GM12878 (cell line): ENCODE data around the gene ESR1. TPM values are rescaled to one million over a fixed set of nuclear protein-coding genes. Genes with fewer than 3 reads are reported as not detected.

ENCODE experiments used
- ATAC-seq: fragments of 200-7000 bp; cut with Tn5 transposase; 3 replicates; pipeline ENCODE4 v1.9.1; 2020; ENCODE audit warnings: mild to moderate bottlenecking, moderate library complexity
- BruUV-seq: library from RNA; stranded (reverse); fragments of 400-500 nt; replicated peaks from 2 replicates; lab custom pipeline; 2021; lab: Mats Ljungman, UMichigan
- CTCF ChIA-PET: fragments of 300-600 bp; sonication (Branson Sonifier 250); formaldehyde crosslinking; extraction: SDS; loops from one replicate; lab custom pipeline; 2021; ENCODE audit warnings: inconsistent platforms; lab: Yijun Ruan, JAX
- POLR2A ChIA-PET: fragments of 350-600 bp; formaldehyde crosslinking; extraction: SDS; loops from one replicate; lab custom pipeline; 2021; ENCODE audit warnings: inconsistent platforms; lab: Charles Lee
- RAD21 ChIA-PET: fragments of 300-600 bp; sonication (Branson Sonifier 250); formaldehyde crosslinking; loops from one replicate; lab custom pipeline; 2023; ENCODE audit warnings: antibody characterized with exemption; ENCODE audit not compliant: unreplicated experiment; lab: Charles Lee
- SMC1A ChIA-PET: fragments of 300-600 bp; sonication (Branson Sonifier 250); formaldehyde crosslinking; loops from one replicate; lab custom pipeline; 2023; ENCODE audit not compliant: unreplicated experiment, uncharacterized antibody; lab: Charles Lee
- DNase-seq: peaks from one replicate; pipeline ENCODE4 v3.0.0-alpha.2; 2011; ENCODE audit warnings: low read depth, low spot score
- FAIRE-seq: peaks from 3 replicates; lab custom pipeline; 2011; peaks lifted over from hg19 to GRCh38; lab: Jason Lieb, UNC
- H2AFZ ChIP-seq: 2 replicates; pipeline ENCODE4 v1.6.0; 2011; ENCODE audit warnings: low read depth, low read length, control low read depth; ENCODE audit not compliant: control insufficient read depth
- H3K27ac ChIP-seq: 2 replicates; pipeline ENCODE4 v1.5.1; 2011; ENCODE audit warnings: control low read depth; ENCODE audit not compliant: control insufficient read depth, insufficient read depth
- H3K27me3 ChIP-seq, 2 experiments: replicated peaks in 1 of 2; 2 replicates each; pipeline versions ENCODE4 v1.6.0 to v1.6.1; 2011; ENCODE audit warnings: low read length in 1 of 2; ENCODE audit not compliant: control insufficient read depth in 2 of 2, insufficient read depth in 2 of 2
- H3K36me3 ChIP-seq, 2 experiments: 2 replicates each; pipeline ENCODE4 v1.5.1; 2011; ENCODE audit warnings: low read length in 1 of 2; ENCODE audit not compliant: control insufficient read depth in 2 of 2, insufficient read depth in 2 of 2
- H3K4me1 ChIP-seq: 2 replicates; pipeline ENCODE4 v1.6.1; 2011; ENCODE audit warnings: mild to moderate bottlenecking, low read length, moderate library complexity, mixed read lengths; ENCODE audit not compliant: control insufficient read depth, insufficient read depth
- H3K4me2 ChIP-seq: 2 replicates; pipeline ENCODE4 v1.6.0; 2011; ENCODE audit warnings: control low read depth; ENCODE audit not compliant: control insufficient read depth, insufficient read depth
- H3K4me3 ChIP-seq: fragments of 200-600 bp; sonication (generic); 2 replicates; pipeline ENCODE4 v1.5.1; 2016
- H3K79me2 ChIP-seq: 2 replicates; pipeline ENCODE4 v1.6.0; 2011; ENCODE audit warnings: low read length; ENCODE audit not compliant: control insufficient read depth, insufficient read depth
- H3K9ac ChIP-seq: 2 replicates; pipeline ENCODE4 v1.8.0; 2011; ENCODE audit warnings: low read length, control low read depth, mixed read lengths; ENCODE audit not compliant: control insufficient read depth, insufficient read depth
- H3K9me3 ChIP-seq: replicated peaks from 3 replicates; pipeline ENCODE4 v1.5.1; 2011; ENCODE audit warnings: mild to moderate bottlenecking, low read length; ENCODE audit not compliant: control insufficient read depth, insufficient read depth
- H4K20me1 ChIP-seq: 2 replicates; pipeline ENCODE4 v1.6.0; 2011; ENCODE audit not compliant: control insufficient read depth, insufficient read depth
- BCL3 ChIP-seq: IDR thresholded peaks from 2 replicates; pipeline ENCODE4 v1.6.1; 2011; ENCODE audit warnings: borderline replicate concordance, low read depth, mild to moderate bottlenecking, moderate library complexity, low read length; ENCODE audit not compliant: insufficient read depth, poor library complexity, severe bottlenecking
- BRCA1 ChIP-seq: IDR thresholded peaks from 2 replicates; pipeline ENCODE4 v1.6.1; 2011; ENCODE audit warnings: low read depth, low read length, improper control_type of control experiment
- E2F4 ChIP-seq: IDR thresholded peaks from 2 replicates; pipeline ENCODE4 v1.6.1; 2012; ENCODE audit warnings: low read depth, low read length, improper control_type of control experiment
- EZH2 ChIP-seq: IDR thresholded peaks from 2 replicates; pipeline ENCODE4 v1.6.1; 2012; ENCODE audit warnings: low read depth, mild to moderate bottlenecking, control low read depth, inconsistent platforms, low read length, borderline replicate concordance; ENCODE audit not compliant: control insufficient read depth
- HDAC2 ChIP-seq: fragments of 200-600 bp; sonication (generic); IDR thresholded peaks from 2 replicates; pipeline ENCODE4 v1.6.1; 2017
- HDAC6 ChIP-seq: fragments of 200-600 bp; sonication (generic); IDR thresholded peaks from one replicate; pipeline ENCODE4 v1.8.0; 2017; ENCODE audit warnings: antibody characterized with exemption; ENCODE audit not compliant: unreplicated experiment
- HDGF ChIP-seq: fragments of 450-650 bp; IDR thresholded peaks from 2 replicates; pipeline ENCODE4 v1.6.1; 2016; ENCODE audit warnings: antibody characterized with exemption
- MEF2A ChIP-seq: IDR thresholded peaks from 2 replicates; pipeline ENCODE4 v1.6.1; 2011; ENCODE audit warnings: low read depth, mild to moderate bottlenecking, low read length, moderate library complexity; ENCODE audit not compliant: insufficient read depth
- PBX3 ChIP-seq: IDR thresholded peaks from 2 replicates; pipeline ENCODE4 v1.6.1; 2011; ENCODE audit warnings: mild to moderate bottlenecking, low read depth, low read length, moderate library complexity; ENCODE audit not compliant: insufficient replicate concordance
- PML ChIP-seq: IDR thresholded peaks from 2 replicates; pipeline ENCODE4 v1.6.1; 2012; ENCODE audit warnings: low read length, inconsistent platforms
- RFX5 ChIP-seq: IDR thresholded peaks from 2 replicates; pipeline ENCODE4 v1.6.1; 2011; ENCODE audit warnings: low read depth, low read length, improper control_type of control experiment
- SMARCA5 ChIP-seq: fragments of 450-650 bp; IDR thresholded peaks from 2 replicates; pipeline ENCODE4 v1.6.1; 2017; ENCODE audit warnings: mild to moderate bottlenecking
- SRF ChIP-seq, 2 experiments: IDR thresholded peaks; 2 replicates each; pipeline ENCODE4 v1.6.1; 2011; ENCODE audit warnings: low read depth in 2 of 2, low read length in 2 of 2, mild to moderate bottlenecking in 1 of 2, moderate library complexity in 1 of 2
- SUZ12 ChIP-seq: fragments of 200-600 bp; sonication (generic); IDR thresholded peaks from one replicate; pipeline ENCODE4 v1.6.1; 2018; ENCODE audit warnings: antibody characterized with exemption, mild to moderate bottlenecking; ENCODE audit not compliant: unreplicated experiment
- TCF3 ChIP-seq: IDR thresholded peaks from 2 replicates; pipeline ENCODE4 v1.6.1; 2012; ENCODE audit warnings: low read depth, mild to moderate bottlenecking, low read length, borderline replicate concordance; ENCODE audit not compliant: insufficient read depth
- YBX1 ChIP-seq: fragments of 450-650 bp; IDR thresholded peaks from 2 replicates; pipeline ENCODE4 v1.6.1; 2016; ENCODE audit warnings: antibody characterized with exemption
- ZNF207 ChIP-seq: fragments of 450-650 bp; IDR thresholded peaks from 2 replicates; pipeline ENCODE4 v1.6.1; 2014; ENCODE audit warnings: antibody characterized with exemption, mild to moderate bottlenecking, borderline replicate concordance
- ZNF24 ChIP-seq: fragments of 450-650 bp; IDR thresholded peaks from 2 replicates; pipeline ENCODE4 v1.6.1; 2017; ENCODE audit warnings: antibody characterized with exemption, mild to moderate bottlenecking
- ZZZ3 ChIP-seq: IDR thresholded peaks from 2 replicates; pipeline ENCODE4 v1.6.1; 2011; ENCODE audit warnings: low read depth; ENCODE audit not compliant: control insufficient read depth, insufficient read length
- WGBS: methylation state at CpG from one replicate; pipeline ENCODE4 v1.1.6; 2016; ENCODE audit warnings: low lambda C conversion rate; ENCODE audit not compliant: insufficient replicate concordance, insufficient coverage; ENCODE audit errors: missing lambda C conversion rate; 5-methylcytosine and 5-hydroxymethylcytosine counted together
- in situ Hi-C: fragments of 300-500 bp; cut with MboI; formaldehyde crosslinking; loops from 9 replicates; pipeline ENCODE4 v1.14.3; 2018; ENCODE audit warnings: mixed read lengths
- intact Hi-C: fragments of 100-400 bp; cut with micrococcal nuclease; formaldehyde crosslinking; loops from one replicate; pipeline ENCODE4 v1.14.2; 2022; ENCODE audit not compliant: unreplicated experiment
- polyA plus RNA-seq, 11 experiments: library from polyadenylated mRNA; depleted of rRNA in 4 of 11; unstranded in 6 of 11; stranded (reverse) in 5 of 11; fragments of >200 nt; fragmentation: Nextera tagmentation in 4 of 11; fragmentation: Illumina TruSeq in 1 of 11; extraction: Ambion mirVana in 4 of 11; extraction: Trizol in 1 of 11; gene quantifications; 1 replicate in 1 of 11; 2 replicates in 10 of 11; pipeline versions ENCODE4 v1.2.1 to v1.2.3, GENCODE V29; 2011 to 2016; ENCODE audit warnings: inconsistent platforms in 2 of 11, missing spikeins in 2 of 11, low read depth in 1 of 11
- total RNA-seq, 4 experiments: library from RNA; depleted of rRNA in 3 of 4; stranded (reverse); fragments of >200 nt in 3 of 4; fragmentation: Illumina TruSeq in 1 of 4; extraction: Trizol in 1 of 4; gene quantifications; 2 replicates each; pipeline versions ENCODE4 v1.2.1 to v1.2.3, GENCODE V29; 2013 to 2021

The ESR1 gene
- total and polyA plus RNA-seq, 10 of the 15 experiments (the other 5 are each of a cell fraction or from before 2014, with no cell fraction given): 0.03 to 0.51 (median 0.21) TPM; not detected in 4

GRCh38 chr6:151814614-151815013 lies 7.1 kb downstream of the ESR1 start:
- Histone ChIP-seq H3K4me2 (no peak overlapping the region), H3K27ac (no peak overlapping the region), H3K9me3 (no peaks in the 10 kb centered on the region), H3K9ac (no peak overlapping the region), H3K4me3 (no peak overlapping the region), H3K4me1 (no peaks in the 10 kb centered on the region), H3K79me2 (no peaks in the 10 kb centered on the region), H3K27me3 (no peaks in the 10 kb centered on the region; a peak in 2 of 4 replicates), H3K36me3 (no peaks in the 10 kb centered on the region), H2AFZ (no peak overlapping the region), H4K20me1 (no peaks in the 10 kb centered on the region)
- ChIA-PET SMC1A (no interaction called here), RAD21 (no interaction called here), POLR2A (interaction anchor here (1.5 kb wide), 1 partner anchor 9 kb away, joined by 3 read pairs; no protein-coding TSS in a partner anchor), CTCF (no interaction called here)
- no TSS peak for BruUV-seq
- intact Hi-C loops (no loop called here), in situ Hi-C loops (no loop called here)
- DNase-seq: no peak
- no peak for TF ChIP-seq TCF3
- no peak for TF ChIP-seq PBX3
- TF ChIP-seq MEF2A: no peak
- TF ChIP-seq E2F4: no peak
- no peak for TF ChIP-seq BRCA1
- TF ChIP-seq EZH2: no peak
- no peak for TF ChIP-seq HDAC2
- TF ChIP-seq ZNF207: no peak
- TF ChIP-seq ZZZ3: no peak
- TF ChIP-seq SUZ12: no peak
- TF ChIP-seq YBX1: no peak
- no peak for TF ChIP-seq RFX5
- no peak for TF ChIP-seq HDGF
- TF ChIP-seq HDAC6: no peak
- no peak for TF ChIP-seq PML
- no peak for TF ChIP-seq BCL3
- no peak for TF ChIP-seq SMARCA5
- TF ChIP-seq ZNF24: no peak
- no peak for TF ChIP-seq SRF (IDR thresholded peaks at IDR 0.05; ENCODE audit: low read depth in 2 of 2, low read length in 2 of 2)
- 0% methylated on average over 1 of the region's 1 CpG for WGBS
- no peak for ATAC-seq
- FAIRE-seq: no peak
